H9 (cell line): Measurements from ENCODE around the gene CALHM6. TPM values are rescaled to one million over a fixed set of nuclear protein-coding genes. Genes with fewer than 3 reads are reported as not detected.

Source experiments
- DNase-seq: peaks from one replicate; pipeline ENCODE4 v3.0.0-alpha.2; 2017
- H2AFZ ChIP-seq: one replicate; pipeline ENCODE4 v1.6.1; 2013; ENCODE audit warnings: mild to moderate bottlenecking, low read length, control low read depth, moderate library complexity
- H2AK5ac ChIP-seq: 2 replicates; pipeline ENCODE4 v1.6.1; 2013; ENCODE audit warnings: low read length, control low read depth, mixed read lengths; ENCODE audit not compliant: insufficient read length
- H2BK120ac ChIP-seq: one replicate; pipeline ENCODE4 v1.6.1; 2013; ENCODE audit warnings: low read depth, mild to moderate bottlenecking, low read length, control low read depth, inconsistent platforms; ENCODE audit not compliant: poor library complexity, severe bottlenecking
- H2BK12ac ChIP-seq: 2 replicates; pipeline ENCODE4 v1.6.1; 2013; ENCODE audit warnings: low read length, control low read depth, mixed read lengths, low read depth; ENCODE audit not compliant: insufficient read length
- H2BK15ac ChIP-seq: 2 replicates; pipeline ENCODE4 v1.6.1; 2013; ENCODE audit warnings: low read depth, low read length, control low read depth
- H2BK20ac ChIP-seq: one replicate; pipeline ENCODE4 v1.6.1; 2013; ENCODE audit warnings: low read depth, mild to moderate bottlenecking, low read length, control low read depth, inconsistent platforms; ENCODE audit not compliant: poor library complexity, severe bottlenecking
- H2BK5ac ChIP-seq: 2 replicates; pipeline ENCODE4 v1.6.1; 2013; ENCODE audit warnings: low read length, control low read depth, mixed read lengths; ENCODE audit not compliant: insufficient read length
- H3K14ac ChIP-seq: 2 replicates; pipeline ENCODE4 v1.6.1; 2013; ENCODE audit warnings: low read length, control low read depth; ENCODE audit not compliant: insufficient read depth
- H3K18ac ChIP-seq: 2 replicates; pipeline ENCODE4 v1.6.1; 2013; ENCODE audit warnings: low read depth, mild to moderate bottlenecking, mixed read lengths, low read length, control low read depth; ENCODE audit not compliant: insufficient read length
- H3K23ac ChIP-seq: 2 replicates; pipeline ENCODE4 v1.6.1; 2013; ENCODE audit warnings: low read length, control low read depth, mixed read lengths, low read depth; ENCODE audit not compliant: insufficient read length
- H3K23me2 ChIP-seq: 2 replicates; pipeline ENCODE4 v1.6.1; 2013; ENCODE audit warnings: low read depth, mild to moderate bottlenecking, mixed read lengths, low read length, control low read depth; ENCODE audit not compliant: insufficient read length, poor library complexity, severe bottlenecking
- H3K27ac ChIP-seq: 2 replicates; pipeline ENCODE4 v1.5.1; 2013; ENCODE audit warnings: low read length, control low read depth, mixed read lengths, low read depth; ENCODE audit not compliant: insufficient read length
- H3K27me3 ChIP-seq: 2 replicates; pipeline ENCODE4 v1.6.1; 2013; ENCODE audit warnings: low read length, control low read depth, inconsistent platforms; ENCODE audit not compliant: insufficient read depth
- H3K4ac ChIP-seq: 2 replicates; pipeline ENCODE4 v1.6.1; 2013; ENCODE audit warnings: low read depth, mild to moderate bottlenecking, control low read depth, inconsistent platforms, low read length, moderate library complexity
- H3K4me1 ChIP-seq: 2 replicates; pipeline ENCODE4 v1.6.1; 2013; ENCODE audit warnings: low read length, control low read depth, inconsistent platforms; ENCODE audit not compliant: insufficient read depth
- H3K4me2 ChIP-seq: 2 replicates; pipeline ENCODE4 v1.6.1; 2013; ENCODE audit warnings: low read length, control low read depth, mixed read lengths; ENCODE audit not compliant: insufficient read length, insufficient read depth
- H3K56ac ChIP-seq: 2 replicates; pipeline ENCODE4 v1.6.1; 2013; ENCODE audit warnings: low read depth, mild to moderate bottlenecking, mixed read lengths, low read length, control low read depth; ENCODE audit not compliant: insufficient read length
- H3K79me1 ChIP-seq: 2 replicates; pipeline ENCODE4 v1.6.1; 2013; ENCODE audit warnings: low read depth, mild to moderate bottlenecking, moderate library complexity, low read length, control low read depth, inconsistent platforms; ENCODE audit not compliant: insufficient read depth, poor library complexity, severe bottlenecking
- H3K79me2 ChIP-seq: 2 replicates; pipeline ENCODE4 v1.6.1; 2013; ENCODE audit warnings: low read length, control low read depth, inconsistent platforms; ENCODE audit not compliant: insufficient read depth
- H3K9ac ChIP-seq: 2 replicates; pipeline ENCODE4 v1.6.1; 2013; ENCODE audit warnings: low read length, control low read depth, mixed read lengths; ENCODE audit not compliant: insufficient read length; ENCODE audit errors: extremely low read depth
- H3K9me3 ChIP-seq: one replicate; pipeline ENCODE4 v1.6.1; 2013; ENCODE audit warnings: low read depth, low read length, inconsistent platforms; ENCODE audit not compliant: control insufficient read depth
- H3T11ph ChIP-seq: one replicate; pipeline ENCODE4 v1.6.1; 2013; ENCODE audit warnings: mild to moderate bottlenecking, low read length, control low read depth, inconsistent platforms
- H4K20me1 ChIP-seq: one replicate; pipeline ENCODE4 v1.6.1; 2013; ENCODE audit not compliant: control insufficient read depth, insufficient read length, insufficient read depth
- H4K5ac ChIP-seq: 2 replicates; pipeline ENCODE4 v1.6.1; 2013; ENCODE audit warnings: low read depth, mild to moderate bottlenecking, mixed read lengths, low read length, control low read depth; ENCODE audit not compliant: insufficient read length
- H4K8ac ChIP-seq: replicated peaks from 2 replicates; pipeline ENCODE4 v1.6.1; 2013; ENCODE audit warnings: low read length, control low read depth, mixed read lengths, low read depth; ENCODE audit not compliant: insufficient read length
- H4K91ac ChIP-seq: 2 replicates; pipeline ENCODE4 v1.6.1; 2013; ENCODE audit warnings: low read depth, mild to moderate bottlenecking, moderate library complexity, mixed read lengths, low read length, control low read depth; ENCODE audit not compliant: insufficient read length
- H3K27ac Mint-ChIP-seq, 3 experiments: 2 replicates in 2 of 3; 3 replicates in 1 of 3; pipeline ENCODE4 v1.8.0; 2020 to 2021; ENCODE audit warnings: mixed read lengths in 3 of 3, mild to moderate bottlenecking in 1 of 3, moderate library complexity in 1 of 3
- H3K27me3 Mint-ChIP-seq: 2 replicates; pipeline ENCODE4 v1.8.0; 2021; ENCODE audit warnings: low read depth, mild to moderate bottlenecking, moderate library complexity, mixed read lengths
- H3K36me3 Mint-ChIP-seq, 3 experiments: 2 replicates in 2 of 3; 3 replicates in 1 of 3; pipeline ENCODE4 v1.8.0; 2020 to 2021; ENCODE audit warnings: low read depth in 3 of 3, mixed read lengths in 3 of 3; ENCODE audit not compliant: insufficient read depth in 1 of 3
- H3K4me1 Mint-ChIP-seq, 2 experiments: 2 replicates each; pipeline ENCODE4 v1.8.0; 2020; ENCODE audit warnings: mixed read lengths in 2 of 2
- H3K4me3 Mint-ChIP-seq, 2 experiments: 2 replicates in 1 of 2; 3 replicates in 1 of 2; pipeline ENCODE4 v1.8.0; 2020 to 2021; ENCODE audit warnings: mild to moderate bottlenecking in 2 of 2, mixed read lengths in 2 of 2, moderate library complexity in 1 of 2
- H3K9me3 Mint-ChIP-seq, 2 experiments: 2 replicates in 1 of 2; 3 replicates in 1 of 2; pipeline ENCODE4 v1.8.0; 2020; ENCODE audit warnings: mild to moderate bottlenecking in 2 of 2, mixed read lengths in 2 of 2, moderate library complexity in 1 of 2
- CTCF ChIP-seq: fragments of 200-600 bp; sonication (generic); conservative IDR thresholded peaks from 3 replicates; pipeline ENCODE4 v1.8.0; 2021; ENCODE audit warnings: antibody characterized with exemption, mild to moderate bottlenecking
- WGBS: extraction: QIAGEN DNeasy Blood & Tissue Kit; methylation state at CpG from one replicate; pipeline ENCODE4 v1.1.7; 2013; ENCODE audit warnings: missing lambda C conversion rate, low lambda C conversion rate, mixed read lengths; ENCODE audit not compliant: insufficient read length; ENCODE audit errors: extremely low coverage; 5-methylcytosine and 5-hydroxymethylcytosine counted together
- total RNA-seq: library from RNA; stranded (reverse); gene quantifications from 2 replicates; pipeline ENCODE4 v1.2.1, GENCODE V29; 2021

Gene CALHM6
- total RNA-seq, 1 experiment from 2014 or later, result 0.44 TPM

- Histone ChIP-seq H3K9me3 (no peaks in the 10 kb centered on the region), H2BK5ac (no peak overlapping the region), H3K23ac (no peak overlapping the region), H3K56ac (no peak overlapping the region), H2BK120ac (no peak overlapping the region), H3K4me2 (no peak overlapping the region), H2BK12ac (no peak overlapping the region), H3K79me2 (no peaks in the 10 kb centered on the region), H2BK15ac (no peak overlapping the region), H3K27ac (no peak overlapping the region), H2AFZ (no peak overlapping the region), H3K9ac (no peak overlapping the region), H3K23me2 (no peaks in the 10 kb centered on the region), H3K18ac (no peak overlapping the region), H3K79me1 (no peaks in the 10 kb centered on the region), H4K8ac (no peak overlapping the region), H4K5ac (no peak overlapping the region), H4K91ac (no peak overlapping the region), H2AK5ac (no peak overlapping the region), H4K20me1 (no peaks in the 10 kb centered on the region), H3K27me3 (no peaks in the 10 kb centered on the region), H3T11ph (no peak overlapping the region), H3K4me1 (no peaks in the 10 kb centered on the region), H3K4ac (no peak overlapping the region), H2BK20ac (no peak overlapping the region), H3K14ac (no peak overlapping the region)
- no peak overlapping the region for H3K27ac Mint-ChIP-seq
- no peaks in the 10 kb centered on the region for H3K36me3 Mint-ChIP-seq
- H3K9me3 Mint-ChIP-seq, result no peaks in the 10 kb centered on the region
- peaks cover 22 to 28% of the 10 kb centered on the region in 2 experiments for H3K4me1 Mint-ChIP-seq
- DNase-seq, result no peak
- no peaks in the 10 kb centered on the region for H3K27me3 Mint-ChIP-seq
- no peak overlapping the region for H3K4me3 Mint-ChIP-seq
- no peak for TF ChIP-seq CTCF
- WGBS, result no CpG with 5 or more reads among the region's 2 CpGs
Measured at GRCh38 chr6:116443105-116443504, 18.1 kb upstream of the CALHM6 start.
